ENCODE measurements around the gene CFAP298. TPM values are rescaled to one million over a fixed set of nuclear protein-coding genes. Genes with fewer than 3 reads are reported as not detected.
A peak's percentile ranks its signal among the peaks of the same experiment; 100 is the strongest.
"Not testable (repeated sequence)": the region's sequence is repeated elsewhere in the genome, so short reads cannot be mapped to it uniquely, and the experiment has no call there.

The CFAP298 gene
- total and polyA plus RNA-seq, 9 donors = 18.6 to 39.5 (median 28.0) TPM

- intact Hi-C loops (cut with DNase I) = no loop called here
- DNase-seq = no peak
- WGBS, 3 donors = 52 to 66% (median 63%) methylated on average over 16 of the region's 16 CpGs
Measured at GRCh38 chr21:32613436-32614043, 1.4 kb upstream of the CFAP298 start.

GRCh38 chr21:32612999-32613337 lies 791 bp upstream of the CFAP298 start:
- TF ChIP-seq EP300 (IDR thresholded peaks at IDR 0.05) (no peak), POLR2A (IDR thresholded peaks at IDR 0.05) (no peak)
- TF ChIP-seq, protein P1, sequence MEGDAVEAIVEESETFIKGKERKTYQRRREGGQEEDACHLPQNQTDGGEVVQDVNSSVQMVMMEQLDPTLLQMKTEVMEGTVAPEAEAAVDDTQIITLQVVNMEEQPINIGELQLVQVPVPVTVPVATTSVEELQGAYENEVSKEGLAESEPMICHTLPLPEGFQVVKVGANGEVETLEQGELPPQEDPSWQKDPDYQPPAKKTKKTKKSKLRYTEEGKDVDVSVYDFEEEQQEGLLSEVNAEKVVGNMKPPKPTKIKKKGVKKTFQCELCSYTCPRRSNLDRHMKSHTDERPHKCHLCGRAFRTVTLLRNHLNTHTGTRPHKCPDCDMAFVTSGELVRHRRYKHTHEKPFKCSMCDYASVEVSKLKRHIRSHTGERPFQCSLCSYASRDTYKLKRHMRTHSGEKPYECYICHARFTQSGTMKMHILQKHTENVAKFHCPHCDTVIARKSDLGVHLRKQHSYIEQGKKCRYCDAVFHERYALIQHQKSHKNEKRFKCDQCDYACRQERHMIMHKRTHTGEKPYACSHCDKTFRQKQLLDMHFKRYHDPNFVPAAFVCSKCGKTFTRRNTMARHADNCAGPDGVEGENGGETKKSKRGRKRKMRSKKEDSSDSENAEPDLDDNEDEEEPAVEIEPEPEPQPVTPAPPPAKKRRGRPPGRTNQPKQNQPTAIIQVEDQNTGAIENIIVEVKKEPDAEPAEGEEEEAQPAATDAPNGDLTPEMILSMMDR (IDR thresholded peaks at IDR 0.05) = no peak
- DNase-seq = peak in 1 of 5 donors; percentile 17
- intact Hi-C loops (cut with DNase I) = no loop called here
- WGBS, 3 donors = 1 to 4% (median 1%) methylated on average over 15 of the region's 15 CpGs
- H3K27ac ChIP-seq = peak overlapping the region; percentile 40 to 70
- no peaks in the 10 kb centered on the region for H3K9me3 ChIP-seq
- peaks cover 4% of the 10 kb centered on the region for H3K4me1 ChIP-seq (ENCODE audit: insufficient read depth)
- no peaks in the 10 kb centered on the region for H3K36me3 ChIP-seq
- no peaks in the 10 kb centered on the region for H3K27me3 ChIP-seq
- peak overlapping the region; percentile 63 for H3K4me3 ChIP-seq

More at GRCh38 chr21:32613436-32614043, 1.4 kb upstream of the CFAP298 start:
- Histone ChIP-seq H3K36me3 (no peaks in the 10 kb centered on the region), H3K27ac (no peak overlapping the region), H3K9me3 (no peaks in the 10 kb centered on the region), H3K4me1 (ENCODE audit: insufficient read depth) (peaks cover 4% of the 10 kb centered on the region), H3K4me3 (peak overlapping the region; percentile 63), H3K27me3 (no peaks in the 10 kb centered on the region)
- no peak for TF ChIP-seq POLR2A (IDR thresholded peaks at IDR 0.05)
- no peak for TF ChIP-seq EP300 (IDR thresholded peaks at IDR 0.05)
- TF ChIP-seq, protein P1 (IDR thresholded peaks at IDR 0.05) = no peak

DNA sequence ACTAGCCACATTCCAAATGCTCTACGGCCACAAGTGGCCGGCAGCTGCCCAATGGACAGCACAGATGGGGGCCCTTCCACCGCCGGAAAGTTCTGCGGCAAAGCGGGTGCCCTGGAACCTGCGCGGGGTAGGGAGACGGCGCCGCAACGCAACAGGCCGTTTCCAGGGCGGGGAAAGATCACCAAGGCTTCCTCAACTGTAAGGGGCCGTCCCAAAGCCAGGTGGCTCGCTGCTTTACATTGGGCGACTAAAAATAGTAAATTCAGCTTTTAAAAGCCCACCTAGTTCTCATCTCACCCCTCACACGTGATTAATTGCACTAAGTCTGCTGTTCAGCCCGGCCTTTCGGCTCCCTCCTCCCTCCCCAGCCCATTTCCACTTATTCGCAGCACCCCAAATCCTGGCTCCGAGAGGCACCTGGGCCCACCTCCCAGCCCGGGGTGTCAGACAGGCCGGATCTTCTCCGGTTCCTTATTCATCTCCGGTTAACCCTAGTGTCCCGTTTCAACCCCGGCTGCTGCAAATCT lies 643 bp downstream of the CFAP298 start:
- Histone ChIP-seq H3K27ac (peak overlapping the region in 1 of 2 donors; percentile 26), H3K9me3 (no peaks in the 10 kb centered on the region), H3K27me3 (no peaks in the 10 kb centered on the region), H3K4me1 (ENCODE audit: insufficient read depth) (peaks cover 4% of the 10 kb centered on the region), H3K36me3 (no peaks in the 10 kb centered on the region), H3K4me3 (peak overlapping the region; percentile 63)
- no peak for TF ChIP-seq EP300 (IDR thresholded peaks at IDR 0.05)
- TF ChIP-seq POLR2A (IDR thresholded peaks at IDR 0.05) = no peak
- TF ChIP-seq, protein P1 (IDR thresholded peaks at IDR 0.05) = no peak
- intact Hi-C loops (cut with DNase I) = no loop called here
- peak in 1 of 5 donors; percentile 51 for DNase-seq
- WGBS, 3 donors = 0% methylated on average over 28 of the region's 28 CpGs

DNA sequence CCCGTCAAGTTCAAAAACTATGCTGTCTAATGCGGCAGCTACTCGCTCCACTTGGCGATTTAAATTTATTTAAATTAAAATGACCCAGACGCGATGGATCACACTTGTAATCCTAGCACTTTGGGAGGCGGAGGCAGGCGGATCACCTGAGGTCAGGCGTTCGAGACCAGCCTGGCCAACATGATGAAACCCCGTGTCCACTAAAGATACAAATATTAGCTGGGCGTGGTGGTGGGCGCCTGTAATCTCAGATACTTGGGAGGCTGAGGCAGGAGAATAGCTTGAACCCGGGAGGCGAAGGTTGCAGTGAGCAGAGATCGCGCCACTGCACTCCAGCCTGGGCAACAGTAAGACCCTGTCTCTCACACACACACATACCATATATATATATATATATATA lies 1.2 kb downstream of the CFAP298 start:
- H3K4me3 ChIP-seq; DNase-seq; H3K4me1 ChIP-seq (ENCODE audit: insufficient read depth); H3K27ac ChIP-seq; intact Hi-C loops (cut with DNase I); H3K36me3 ChIP-seq; H3K27me3 ChIP-seq; H3K9me3 ChIP-seq: not testable (repeated sequence)
- 73 to 80% (median 77%) methylated on average over 17 of the region's 17 CpGs for WGBS, 3 donors

DNA sequence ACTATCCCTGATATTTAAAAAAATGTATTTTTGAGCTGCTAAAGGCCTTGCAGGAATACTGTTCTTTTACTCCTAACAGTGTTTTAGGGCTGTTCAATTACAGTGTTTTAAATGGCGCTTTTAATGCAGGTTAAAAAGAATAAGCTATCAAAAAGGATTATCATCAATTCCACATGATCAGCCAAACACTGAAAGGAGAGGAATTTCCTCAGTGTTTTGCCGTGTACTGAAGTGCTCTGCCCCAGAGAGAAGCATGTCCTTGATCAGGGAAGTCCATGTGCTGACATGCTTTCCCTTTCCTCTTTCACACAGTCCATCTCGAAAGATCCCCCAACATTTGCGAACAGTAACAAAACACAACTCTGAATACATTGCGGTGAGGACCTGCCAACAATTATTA lies 3.3 kb downstream of the CFAP298 start:
- Histone ChIP-seq H3K4me3 (no peak overlapping the region), H3K27me3 (no peaks in the 10 kb centered on the region), H3K27ac (no peak overlapping the region), H3K36me3 (no peaks in the 10 kb centered on the region), H3K4me1 (ENCODE audit: insufficient read depth) (peaks cover 4% of the 10 kb centered on the region), H3K9me3 (no peaks in the 10 kb centered on the region)
- TF ChIP-seq POLR2A (IDR thresholded peaks at IDR 0.05) (no peak), EP300 (IDR thresholded peaks at IDR 0.05) (no peak)
- TF ChIP-seq, protein P1 (IDR thresholded peaks at IDR 0.05) = no peak
- 85 to 88% (median 87%) methylated on average over 5 of the region's 5 CpGs for WGBS, 3 donors
- DNase-seq = no peak
- intact Hi-C loops (cut with DNase I) = no loop called here

All from ovary (tissue), 9 donors.